ENCODE measurements around the gene CASP3. TPM values are rescaled to one million over a fixed set of nuclear protein-coding genes. Genes with fewer than 3 reads are reported as not detected.

CASP3 gene
- total RNA-seq, 3 donors from 2014 or later: 29.7 to 48.6 (median 37.8) TPM

DNA sequence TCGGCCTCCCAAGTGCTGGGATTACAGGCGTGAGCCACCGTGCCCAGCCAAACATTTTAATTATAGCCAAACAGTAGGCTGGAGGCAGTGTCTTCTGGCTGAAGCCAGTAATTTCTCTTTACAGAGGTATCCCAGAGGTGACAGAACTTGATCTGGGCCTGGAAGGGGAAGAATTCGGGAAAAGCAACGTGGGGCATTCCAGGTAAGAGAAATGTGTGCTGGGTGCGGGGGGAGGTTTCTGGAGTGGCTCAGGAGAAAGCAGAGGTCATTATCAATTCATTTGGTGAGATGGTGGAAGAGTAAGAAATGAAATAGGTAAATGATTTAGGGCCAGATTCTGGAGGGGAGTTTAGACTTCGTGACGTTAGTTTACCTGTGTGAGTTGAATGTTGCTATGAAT lies 2.7 kb upstream of the CASP3 start:
- no peak for ATAC-seq
- intact Hi-C loops (cut with DNase I, micrococcal nuclease): no loop called here

GRCh38 chr4:184649971-184650855 lies 966 bp upstream of the CASP3 start:
- H3K36me3 ChIP-seq (ENCODE audit: low read depth): no peaks in the 10 kb centered on the region
- H3K9me3 ChIP-seq: no peaks in the 10 kb centered on the region
- no peak for TF ChIP-seq CTCF (IDR thresholded peaks at IDR 0.05)
- H3K4me3 ChIP-seq: peak overlapping the region; percentile 25
- intact Hi-C loops (cut with DNase I, micrococcal nuclease): no loop called here
- peak; percentile 12 for ATAC-seq
- H3K4me1 ChIP-seq (ENCODE audit: low read depth): peaks cover 33% of the 10 kb centered on the region
- DNase-seq: peak in 2 of 3 donors; percentile 51 to 53

More for the DNA sequence above, 2.7 kb upstream of the CASP3 start:
- no peak for TF ChIP-seq CTCF (IDR thresholded peaks at IDR 0.05)
- H3K9me3 ChIP-seq: no peaks in the 10 kb centered on the region
- H3K4me1 ChIP-seq (ENCODE audit: low read depth): peaks cover 19% of the 10 kb centered on the region
- H3K36me3 ChIP-seq (ENCODE audit: low read depth): no peaks in the 10 kb centered on the region
- no peak for DNase-seq
- no peak overlapping the region for H3K4me3 ChIP-seq

- peak; percentile 59 for ATAC-seq
- intact Hi-C loops (cut with DNase I, micrococcal nuclease): no loop called here
- H3K4me1 ChIP-seq (ENCODE audit: low read depth): peaks cover 33% of the 10 kb centered on the region
Measured at GRCh38 chr4:184648313-184649025, 778 bp downstream of the CASP3 start.

GRCh38 chr4:184648054-184648312 lies 1.3 kb downstream of the CASP3 start:
- H3K9me3 ChIP-seq: no peaks in the 10 kb centered on the region
- intact Hi-C loops (cut with DNase I, micrococcal nuclease): no loop called here
- no peaks in the 10 kb centered on the region for H3K36me3 ChIP-seq (ENCODE audit: low read depth)
- DNase-seq: peak in 1 of 3 donors; percentile 26
- no peak for ATAC-seq
- TF ChIP-seq CTCF (IDR thresholded peaks at IDR 0.05): no peak
- peaks cover 33% of the 10 kb centered on the region for H3K4me1 ChIP-seq (ENCODE audit: low read depth)
- H3K4me3 ChIP-seq: peak overlapping the region; percentile 83

More at GRCh38 chr4:184648313-184649025, 778 bp downstream of the CASP3 start:
- H3K36me3 ChIP-seq (ENCODE audit: low read depth): no peaks in the 10 kb centered on the region
- TF ChIP-seq CTCF (IDR thresholded peaks at IDR 0.05): no peak
- no peaks in the 10 kb centered on the region for H3K9me3 ChIP-seq
- H3K4me3 ChIP-seq: peak overlapping the region; percentile 83
- peak; percentile 67 to 82 (median 79) for DNase-seq

GRCh38 chr4:184647266-184648053 lies 1.8 kb downstream of the CASP3 start:
- peaks cover 33% of the 10 kb centered on the region for H3K4me1 ChIP-seq (ENCODE audit: low read depth)
- H3K9me3 ChIP-seq: no peaks in the 10 kb centered on the region
- DNase-seq (peak in 1 of 3 donors; percentile 28), ATAC-seq (no peak)
- intact Hi-C loops (cut with DNase I, micrococcal nuclease): no loop called here
- no peaks in the 10 kb centered on the region for H3K36me3 ChIP-seq (ENCODE audit: low read depth)
- no peak for TF ChIP-seq CTCF (IDR thresholded peaks at IDR 0.05)
- H3K4me3 ChIP-seq: no peak overlapping the region

Data from mucosa of descending colon (tissue), 3 donors.